Epithelial cell of esophagus (primary cell): ENCODE data around the gene BLOC1S4.

Experiments used
- DNase-seq: peaks from one replicate; pipeline ENCODE4 v3.0.0; 2010; ENCODE audit warnings: low read depth
- H3K4me3 ChIP-seq: 2 replicates; pipeline ENCODE4 v1.5.1; 2011; ENCODE audit warnings: mild to moderate bottlenecking, low read length, control low read depth
- TF ChIP-seq, protein P1 (sequence below): IDR thresholded peaks from 2 replicates; pipeline ENCODE4 v1.5.1; 2011; ENCODE audit warnings: low read depth, mild to moderate bottlenecking, low read length, control low read depth, inconsistent platforms; ENCODE audit not compliant: insufficient read depth; ENCODE audit errors: missing control alignments

The BLOC1S4 gene

DNA sequence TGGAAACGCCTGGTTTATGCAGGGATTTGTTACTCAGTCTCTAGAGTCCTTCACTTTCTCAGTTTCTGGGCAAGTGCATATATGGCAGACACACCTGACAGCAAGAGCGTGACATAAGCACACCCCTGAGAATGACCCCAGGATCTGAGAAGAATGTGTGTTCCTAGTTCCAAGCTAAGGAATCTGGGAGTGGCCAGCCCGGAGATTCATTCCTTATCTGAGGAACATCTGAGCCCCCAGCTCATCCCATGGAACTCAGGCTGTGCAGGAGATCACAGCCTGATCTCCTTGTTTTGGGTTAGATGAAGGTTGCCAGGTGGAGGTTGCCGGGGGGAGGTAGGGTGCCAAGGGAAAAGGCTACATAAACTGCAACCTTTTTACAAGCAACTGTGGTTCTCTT lies 42.8 kb downstream of the BLOC1S4 start:
- no peak overlapping the region for H3K4me3 ChIP-seq
- TF ChIP-seq, protein P1, sequence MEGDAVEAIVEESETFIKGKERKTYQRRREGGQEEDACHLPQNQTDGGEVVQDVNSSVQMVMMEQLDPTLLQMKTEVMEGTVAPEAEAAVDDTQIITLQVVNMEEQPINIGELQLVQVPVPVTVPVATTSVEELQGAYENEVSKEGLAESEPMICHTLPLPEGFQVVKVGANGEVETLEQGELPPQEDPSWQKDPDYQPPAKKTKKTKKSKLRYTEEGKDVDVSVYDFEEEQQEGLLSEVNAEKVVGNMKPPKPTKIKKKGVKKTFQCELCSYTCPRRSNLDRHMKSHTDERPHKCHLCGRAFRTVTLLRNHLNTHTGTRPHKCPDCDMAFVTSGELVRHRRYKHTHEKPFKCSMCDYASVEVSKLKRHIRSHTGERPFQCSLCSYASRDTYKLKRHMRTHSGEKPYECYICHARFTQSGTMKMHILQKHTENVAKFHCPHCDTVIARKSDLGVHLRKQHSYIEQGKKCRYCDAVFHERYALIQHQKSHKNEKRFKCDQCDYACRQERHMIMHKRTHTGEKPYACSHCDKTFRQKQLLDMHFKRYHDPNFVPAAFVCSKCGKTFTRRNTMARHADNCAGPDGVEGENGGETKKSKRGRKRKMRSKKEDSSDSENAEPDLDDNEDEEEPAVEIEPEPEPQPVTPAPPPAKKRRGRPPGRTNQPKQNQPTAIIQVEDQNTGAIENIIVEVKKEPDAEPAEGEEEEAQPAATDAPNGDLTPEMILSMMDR, result no peak
- DNase-seq, result no peak

DNA sequence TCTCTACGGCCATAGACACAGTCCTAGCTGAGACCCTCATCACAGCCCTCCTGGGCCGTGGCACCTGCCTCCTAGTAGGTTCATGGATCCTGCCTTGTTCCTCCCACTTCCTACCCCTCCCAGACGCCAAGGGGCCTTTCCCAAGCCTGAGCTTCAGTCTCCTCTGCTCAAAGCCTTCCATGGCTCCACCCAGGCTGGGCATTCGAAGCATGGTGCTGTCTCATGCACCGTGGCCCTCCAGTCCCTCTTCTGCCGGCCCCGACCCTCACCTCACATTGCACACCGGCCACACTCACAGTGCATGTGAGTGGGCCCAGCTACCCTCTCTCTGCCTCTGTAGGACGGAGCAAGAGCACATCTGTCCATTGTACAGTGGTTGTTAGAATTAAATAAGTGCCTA lies 44.9 kb downstream of the BLOC1S4 start:
- no peak for DNase-seq
- TF ChIP-seq, protein P1, result no peak
- H3K4me3 ChIP-seq, result no peak overlapping the region

DNA sequence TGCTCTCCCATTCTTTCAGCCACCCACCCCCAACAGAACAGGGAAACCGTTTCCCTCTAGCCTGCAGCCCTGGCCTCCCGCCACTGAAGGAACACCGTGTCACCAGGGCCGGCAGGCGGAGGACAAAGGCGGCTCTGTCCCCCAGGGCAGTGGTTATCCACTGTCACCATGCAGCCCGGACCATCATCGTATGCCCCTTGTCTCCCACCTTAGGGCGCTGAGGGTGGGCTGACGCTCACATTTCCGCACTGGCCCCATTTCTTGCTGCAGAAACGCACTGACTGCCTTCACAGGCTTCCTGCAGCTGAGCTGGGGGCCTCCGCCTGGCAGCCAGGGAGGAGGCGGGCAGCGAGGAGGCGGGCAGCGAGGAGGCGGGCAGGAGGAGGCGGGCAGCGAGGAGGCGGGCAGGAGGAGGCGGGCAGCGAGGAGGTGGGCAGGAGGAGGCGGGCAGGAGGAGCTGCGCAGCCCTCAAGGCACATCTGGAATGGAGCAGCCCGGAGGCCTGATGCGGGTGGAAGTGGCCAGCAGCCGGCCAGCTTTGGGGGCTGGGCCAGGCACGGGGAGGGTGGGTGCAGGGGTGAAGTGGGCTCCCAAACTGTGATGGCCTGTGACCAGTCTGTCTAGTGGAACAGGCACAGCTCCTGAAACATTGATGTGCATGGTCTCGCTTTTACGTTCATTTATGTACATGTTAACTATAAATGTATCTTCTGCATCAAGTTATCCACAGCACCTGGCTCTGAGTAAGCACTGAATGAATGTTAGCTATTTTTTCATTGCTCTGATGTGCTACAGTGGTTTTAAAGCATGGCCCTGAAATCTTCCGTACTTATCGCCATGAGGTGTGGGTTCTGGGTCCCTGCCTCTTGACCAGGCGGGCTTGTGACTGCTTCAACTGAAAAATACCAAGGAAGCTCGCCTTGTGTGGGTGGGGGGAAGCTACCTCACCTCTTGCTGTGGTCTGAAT lies 46.0 kb downstream of the BLOC1S4 start:
- TF ChIP-seq, protein P1, result no peak
- no peak overlapping the region for H3K4me3 ChIP-seq
- no peak for DNase-seq

DNA sequence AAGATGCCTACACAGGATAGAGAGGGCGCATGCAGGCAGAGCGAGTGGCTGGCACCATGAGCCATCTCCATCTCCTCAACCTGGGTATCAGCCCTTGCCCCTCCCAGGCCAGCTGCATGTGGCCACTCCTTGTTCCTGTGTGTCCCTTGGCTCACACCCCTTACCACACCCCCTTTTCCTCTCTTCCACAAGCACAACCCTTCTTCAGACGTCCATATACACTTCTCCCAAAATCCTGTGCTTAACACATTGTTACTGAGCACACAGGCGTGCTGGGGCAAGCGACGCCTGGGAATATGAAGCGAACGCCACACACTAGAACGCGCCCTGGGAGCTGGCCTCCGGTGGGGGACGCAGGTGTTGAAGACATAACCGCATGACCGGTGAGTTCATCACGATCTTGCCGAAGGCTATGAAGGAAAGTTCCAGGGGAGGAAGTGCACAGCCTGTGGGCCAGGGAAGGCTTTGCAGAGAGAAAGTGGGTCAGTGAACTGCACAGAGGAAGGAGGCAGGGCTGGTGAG lies 47.4 kb downstream of the BLOC1S4 start:
- no peak overlapping the region for H3K4me3 ChIP-seq
- peak; percentile 98 for DNase-seq
- TF ChIP-seq, protein P1, result peak; percentile 66

DNA sequence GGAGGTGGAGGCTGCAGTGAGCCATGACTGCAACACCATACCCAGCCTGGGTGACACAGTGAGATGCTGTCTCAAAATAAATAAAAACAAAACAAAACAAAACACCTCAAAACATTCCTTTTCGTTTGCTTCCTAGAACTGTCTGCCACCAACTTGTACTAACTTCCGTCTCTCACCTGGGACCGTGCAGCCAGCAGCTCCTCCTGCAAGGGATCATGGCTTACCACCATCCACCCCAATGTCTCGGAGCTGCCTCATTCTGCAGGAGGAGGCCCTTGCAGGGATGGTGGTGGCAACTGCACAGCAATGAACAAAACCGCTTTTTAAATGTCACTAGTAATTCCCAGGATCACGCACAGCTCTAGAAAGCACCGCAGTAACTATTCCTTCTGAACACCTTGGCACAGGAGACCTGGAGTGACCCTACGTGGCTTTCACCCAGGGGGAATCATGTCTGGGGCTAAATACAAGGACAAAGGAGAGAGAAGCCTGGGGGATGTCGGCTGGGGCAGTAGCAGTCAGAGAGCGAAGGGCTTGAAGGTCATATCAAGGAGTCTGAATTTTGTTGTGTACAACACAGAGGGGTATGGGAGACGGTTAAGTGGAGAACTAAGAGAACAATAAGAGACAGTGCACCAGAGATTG lies 49.1 kb downstream of the BLOC1S4 start:
- TF ChIP-seq, protein P1, result no peak
- no peak for DNase-seq
- no peak overlapping the region for H3K4me3 ChIP-seq

DNA sequence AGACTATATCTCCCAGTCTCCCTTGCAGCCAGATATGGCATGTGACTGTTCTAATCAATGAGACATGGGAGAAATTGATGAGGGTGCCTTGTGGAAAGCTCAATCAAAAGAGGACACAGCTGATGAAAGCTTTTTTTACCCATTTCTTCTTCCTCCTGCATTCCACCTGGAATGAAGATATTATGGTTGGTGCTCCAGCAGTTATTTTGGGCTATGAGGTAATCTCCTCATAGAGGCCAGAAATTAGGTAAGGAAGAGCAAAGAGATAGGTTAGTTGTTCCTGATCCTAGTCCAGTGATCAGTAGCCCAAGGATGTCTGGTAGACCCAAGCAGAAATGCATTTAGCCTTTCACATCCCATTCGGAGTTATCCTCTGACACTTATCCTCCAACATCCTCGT lies 49.7 kb downstream of the BLOC1S4 start:
- no peak for DNase-seq
- H3K4me3 ChIP-seq, result no peak overlapping the region
- TF ChIP-seq, protein P1, result no peak
